Measurements from ENCODE around the gene ARL13B.
A peak's percentile ranks its signal among the peaks of the same experiment; 100 is the strongest.

Gene ARL13B

DNA sequence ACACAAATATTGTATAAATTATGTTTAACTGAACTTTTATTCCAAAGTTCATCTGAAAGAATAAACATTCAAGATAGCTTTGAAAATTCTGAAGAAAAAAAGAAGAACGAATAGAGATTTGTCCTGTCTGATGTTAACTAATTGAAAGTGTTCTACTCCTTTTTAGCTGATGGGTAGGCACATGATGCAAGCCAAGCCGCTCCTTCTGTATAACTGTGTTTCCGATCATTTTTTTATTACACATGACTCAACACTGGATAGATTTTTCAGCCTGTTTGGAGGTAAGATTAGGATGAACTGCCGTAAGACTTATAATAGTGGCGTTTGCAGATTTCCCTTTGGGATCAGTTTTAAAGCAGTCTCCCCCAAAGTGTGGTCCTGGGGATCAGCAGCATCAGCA is 101.9 kb downstream of the ARL13B start:
- Mint-ChIP-seq H3K4me1 (ENCODE audit: low read depth) (peaks cover 36% of the 10 kb centered on the region), H3K4me3 (no peak overlapping the region), H3K9me3 (no peaks in the 10 kb centered on the region), H3K36me3 (ENCODE audit: low read depth) (peaks cover 38% of the 10 kb centered on the region), H3K27me3 (ENCODE audit: low read depth) (no peaks in the 10 kb centered on the region), H3K27ac (peak overlapping the region; percentile 12)
- DNase-seq (ENCODE audit: low spot score), result no peak

DNA sequence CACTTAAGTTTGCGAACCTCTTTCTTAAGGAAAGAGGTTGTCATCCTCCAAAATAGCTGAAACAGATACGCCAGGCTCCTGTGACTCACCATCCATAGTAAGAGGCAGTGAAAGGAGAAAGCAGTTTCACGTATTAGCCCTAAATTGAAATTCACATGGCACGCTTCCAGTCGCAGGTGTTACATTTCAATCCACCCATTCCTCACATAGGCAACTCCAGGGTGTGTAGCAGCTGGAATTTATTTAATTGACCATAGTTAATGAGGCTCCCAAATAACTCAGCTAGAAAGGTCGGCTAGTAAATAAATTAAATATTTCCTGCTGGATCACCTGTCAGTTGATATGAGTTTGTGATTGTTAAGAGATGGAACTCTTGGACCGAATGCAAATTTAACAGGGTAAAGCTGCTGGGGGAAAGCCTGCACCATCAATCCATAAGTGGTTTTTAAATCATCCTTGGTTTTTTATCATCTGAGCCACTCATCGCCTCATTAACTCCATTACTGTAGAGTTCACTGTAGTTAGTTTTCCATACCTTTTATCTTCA is 102.5 kb downstream of the ARL13B start:
- Mint-ChIP-seq H3K36me3 (ENCODE audit: low read depth) (peaks cover 40% of the 10 kb centered on the region), H3K4me3 (no peak overlapping the region), H3K27ac (no peak overlapping the region), H3K27me3 (ENCODE audit: low read depth) (no peaks in the 10 kb centered on the region), H3K9me3 (no peaks in the 10 kb centered on the region), H3K4me1 (ENCODE audit: low read depth) (peaks cover 36% of the 10 kb centered on the region)
- no peak for DNase-seq (ENCODE audit: low spot score)

DNA sequence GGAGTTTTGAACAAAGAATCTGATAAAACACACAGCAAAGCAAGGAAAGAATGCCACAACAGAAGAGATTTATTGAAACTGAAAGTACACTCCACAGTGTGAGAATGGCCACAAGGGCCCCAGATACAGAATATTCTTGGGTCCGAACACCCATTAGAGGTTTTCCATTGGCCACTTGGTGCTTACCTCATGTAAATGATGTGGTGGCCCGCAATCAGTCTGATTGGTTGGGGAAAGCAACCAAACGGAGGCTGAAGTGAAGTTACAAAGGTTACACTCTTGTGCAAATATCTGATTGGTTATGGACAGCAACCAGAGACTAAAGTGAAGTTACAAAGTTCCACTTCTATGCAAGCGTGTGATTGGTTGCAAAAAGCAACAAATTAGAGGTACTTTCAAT is 103.3 kb downstream of the ARL13B start:
- H3K36me3 Mint-ChIP-seq (ENCODE audit: low read depth), result peaks cover 41% of the 10 kb centered on the region
- DNase-seq (ENCODE audit: low spot score), result no peak
- no peak overlapping the region for H3K4me3 Mint-ChIP-seq
- no peaks in the 10 kb centered on the region for H3K9me3 Mint-ChIP-seq
- H3K4me1 Mint-ChIP-seq (ENCODE audit: low read depth), result peaks cover 32% of the 10 kb centered on the region
- H3K27me3 Mint-ChIP-seq (ENCODE audit: low read depth), result no peaks in the 10 kb centered on the region
- no peak overlapping the region for H3K27ac Mint-ChIP-seq

DNA sequence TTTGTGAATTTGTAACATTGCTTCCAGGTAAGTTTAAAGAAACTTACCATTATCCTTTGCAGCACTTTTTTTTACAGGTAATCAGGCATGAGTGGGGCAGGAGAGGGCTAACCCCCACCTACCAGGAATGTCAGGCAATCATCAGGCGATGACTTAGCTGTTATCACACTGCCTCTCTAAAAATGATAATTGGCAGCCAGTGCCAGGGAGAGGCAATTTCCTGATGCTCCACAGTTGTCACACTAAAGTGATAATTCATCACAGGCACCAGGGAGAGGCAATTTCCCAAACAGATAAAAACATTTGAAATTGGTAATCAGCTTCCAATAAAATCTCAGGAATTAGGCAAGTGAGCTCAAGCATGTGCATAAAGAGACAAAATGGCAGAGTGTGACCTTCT is 109.2 kb downstream of the ARL13B start:
- Mint-ChIP-seq H3K9me3 (no peaks in the 10 kb centered on the region), H3K4me3 (no peak overlapping the region), H3K27ac (no peak overlapping the region), H3K27me3 (ENCODE audit: low read depth) (no peaks in the 10 kb centered on the region), H3K36me3 (ENCODE audit: low read depth) (peaks cover 46% of the 10 kb centered on the region), H3K4me1 (ENCODE audit: low read depth) (peaks cover 2% of the 10 kb centered on the region)
- no peak for DNase-seq (ENCODE audit: low spot score)

DNA sequence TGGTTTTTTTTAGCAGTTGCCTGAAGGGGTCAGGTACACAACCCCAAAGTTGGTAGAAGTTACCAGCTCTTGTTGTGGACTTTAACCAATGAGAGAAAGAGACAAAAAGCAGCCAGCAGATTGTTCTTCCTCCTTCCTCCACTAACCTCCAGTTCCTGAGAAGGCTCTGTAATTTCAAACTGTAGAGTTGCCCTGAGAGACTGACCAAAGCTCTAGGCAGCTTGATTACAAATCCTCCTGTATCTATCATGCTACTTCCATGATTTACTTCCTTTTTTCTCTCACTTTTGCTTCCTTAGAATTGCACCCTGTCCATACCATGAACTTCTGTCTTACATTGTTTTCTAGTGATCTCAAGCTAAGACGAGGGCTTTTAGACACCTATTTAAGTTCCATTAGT is 112.1 kb downstream of the ARL13B start:
- H3K36me3 Mint-ChIP-seq (ENCODE audit: low read depth), result peaks cover 41% of the 10 kb centered on the region
- H3K4me1 Mint-ChIP-seq (ENCODE audit: low read depth), result peaks cover 2% of the 10 kb centered on the region
- H3K9me3 Mint-ChIP-seq, result no peaks in the 10 kb centered on the region
- DNase-seq (ENCODE audit: low spot score), result no peak
- H3K27ac Mint-ChIP-seq, result no peak overlapping the region
- no peaks in the 10 kb centered on the region for H3K27me3 Mint-ChIP-seq (ENCODE audit: low read depth)
- no peak overlapping the region for H3K4me3 Mint-ChIP-seq

DNA sequence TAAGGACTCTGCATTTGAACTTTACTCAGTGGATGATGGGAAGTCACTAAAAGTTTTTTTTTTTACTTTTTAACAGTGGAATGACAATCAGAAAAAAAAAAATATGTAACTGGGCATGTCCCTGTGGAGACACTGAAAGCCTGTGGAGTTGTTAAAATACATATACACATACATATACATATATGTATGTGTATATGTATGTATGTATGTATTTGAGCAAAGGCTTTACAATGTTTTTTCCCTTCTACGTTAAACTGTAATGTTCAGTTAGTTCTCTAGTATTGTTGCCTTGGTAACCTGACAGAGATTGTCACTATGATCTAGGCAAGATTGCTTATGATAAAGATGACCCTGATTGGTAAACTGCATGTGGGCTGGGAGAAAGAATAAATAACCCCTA is 113.2 kb downstream of the ARL13B start:
- peaks cover 5% of the 10 kb centered on the region for H3K4me1 Mint-ChIP-seq (ENCODE audit: low read depth)
- no peak for DNase-seq (ENCODE audit: low spot score)
- H3K27ac Mint-ChIP-seq, result no peak overlapping the region
- H3K27me3 Mint-ChIP-seq (ENCODE audit: low read depth), result no peaks in the 10 kb centered on the region
- no peaks in the 10 kb centered on the region for H3K9me3 Mint-ChIP-seq
- H3K4me3 Mint-ChIP-seq, result no peak overlapping the region
- peaks cover 40% of the 10 kb centered on the region for H3K36me3 Mint-ChIP-seq (ENCODE audit: low read depth)

DNA sequence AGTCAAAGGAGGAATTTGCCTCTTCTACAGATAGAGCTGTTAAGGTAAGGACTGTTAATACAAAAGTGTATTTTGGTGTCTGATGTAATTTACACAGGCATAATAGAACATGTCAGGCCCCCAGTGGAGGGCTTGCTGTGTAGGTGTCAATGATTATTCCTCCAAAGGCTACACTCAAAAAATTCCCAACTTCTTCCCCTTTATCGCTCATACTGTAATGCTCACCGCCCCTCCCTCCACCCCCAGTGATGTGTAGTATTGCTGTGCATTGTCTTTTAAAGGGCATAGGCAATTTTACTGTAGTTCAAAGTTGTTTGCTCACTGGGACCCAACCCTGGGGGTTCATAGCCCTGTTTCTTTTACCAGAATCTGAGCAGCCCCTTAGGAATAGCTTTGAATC is 115.2 kb downstream of the ARL13B start:
- Mint-ChIP-seq H3K4me1 (ENCODE audit: low read depth) (peaks cover 8% of the 10 kb centered on the region), H3K9me3 (no peaks in the 10 kb centered on the region), H3K27ac (no peak overlapping the region), H3K4me3 (no peak overlapping the region), H3K27me3 (ENCODE audit: low read depth) (no peaks in the 10 kb centered on the region), H3K36me3 (ENCODE audit: low read depth) (peaks cover 43% of the 10 kb centered on the region)
- no peak for DNase-seq (ENCODE audit: low spot score)

DNA sequence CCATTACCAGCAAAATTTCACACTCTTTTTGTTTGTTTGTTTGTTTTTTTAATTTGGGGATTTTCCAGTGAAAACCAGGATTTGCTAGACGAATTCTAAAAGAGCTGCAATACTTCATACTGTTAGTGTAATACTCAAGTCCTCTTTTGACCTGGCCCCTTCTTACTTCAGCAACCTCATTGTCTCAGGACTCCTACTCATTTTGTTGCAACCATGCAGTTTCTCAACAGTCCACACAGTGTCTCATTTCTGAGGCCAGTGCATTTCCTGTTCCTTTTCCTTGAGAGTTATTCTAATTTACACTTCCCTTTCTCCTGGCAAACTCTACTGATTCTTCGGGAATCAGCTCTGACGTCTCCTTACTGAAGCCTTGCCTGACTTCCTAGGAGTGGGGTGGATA is 118.5 kb downstream of the ARL13B start:
- Mint-ChIP-seq H3K36me3 (ENCODE audit: low read depth) (peaks cover 33% of the 10 kb centered on the region), H3K27me3 (ENCODE audit: low read depth) (no peaks in the 10 kb centered on the region), H3K27ac (no peak overlapping the region), H3K4me3 (no peak overlapping the region), H3K9me3 (no peaks in the 10 kb centered on the region), H3K4me1 (ENCODE audit: low read depth) (peaks cover 6% of the 10 kb centered on the region)
- no peak for DNase-seq (ENCODE audit: low spot score)

DNA sequence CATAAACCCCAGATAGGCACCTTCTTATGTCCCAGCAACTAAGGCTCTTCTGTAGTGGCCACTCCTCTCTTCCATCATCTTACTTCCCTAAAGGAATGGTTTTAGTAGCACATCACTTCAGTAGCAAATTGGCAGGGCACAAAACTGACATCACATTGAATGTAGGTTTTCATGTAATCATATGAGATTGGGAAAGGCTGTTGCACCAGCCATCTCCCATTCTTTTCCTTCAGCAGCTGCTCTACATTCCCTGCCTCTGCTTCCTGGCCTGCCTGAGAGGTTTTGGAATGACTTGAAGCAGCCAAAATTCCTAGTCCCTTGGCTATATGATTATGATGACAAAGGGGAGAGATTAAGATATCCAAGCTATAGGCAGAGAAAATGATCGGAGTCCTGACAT is 119.4 kb downstream of the ARL13B start:
- DNase-seq (ENCODE audit: low spot score), result no peak
- no peaks in the 10 kb centered on the region for H3K27me3 Mint-ChIP-seq (ENCODE audit: low read depth)
- no peak overlapping the region for H3K27ac Mint-ChIP-seq
- peaks cover 31% of the 10 kb centered on the region for H3K36me3 Mint-ChIP-seq (ENCODE audit: low read depth)
- H3K4me3 Mint-ChIP-seq, result no peak overlapping the region
- no peaks in the 10 kb centered on the region for H3K9me3 Mint-ChIP-seq
- peaks cover 6% of the 10 kb centered on the region for H3K4me1 Mint-ChIP-seq (ENCODE audit: low read depth)

DNA sequence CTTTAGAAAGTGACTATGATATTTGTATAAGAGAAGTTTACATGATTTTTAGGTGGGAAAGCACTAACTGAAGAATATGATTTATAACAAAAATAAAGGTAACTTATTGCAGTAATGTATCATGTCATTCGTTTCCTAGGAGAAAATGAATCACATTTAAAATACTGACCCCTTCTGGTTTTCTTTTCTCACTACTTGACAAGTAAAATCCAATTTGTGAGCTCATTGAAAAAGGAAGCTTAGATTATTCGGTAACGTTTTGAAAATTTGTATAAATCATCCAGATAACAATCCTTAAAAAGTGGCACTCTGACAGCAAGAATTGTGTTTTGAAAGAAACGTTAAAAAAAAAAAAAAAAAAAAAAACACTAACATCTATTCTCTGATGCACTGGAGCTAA is 121.9 kb downstream of the ARL13B start:
- Mint-ChIP-seq H3K27ac (no peak overlapping the region), H3K9me3 (no peaks in the 10 kb centered on the region), H3K27me3 (ENCODE audit: low read depth) (no peaks in the 10 kb centered on the region), H3K4me1 (ENCODE audit: low read depth) (peaks cover 6% of the 10 kb centered on the region), H3K4me3 (no peak overlapping the region), H3K36me3 (ENCODE audit: low read depth) (peaks cover 30% of the 10 kb centered on the region)
- no peak for DNase-seq (ENCODE audit: low spot score)

Measured in T-helper 2 cell treated with Interferon-gamma antibody and Interleukin-4, amounts not matched to agents 5 μg/mL and 100 μg/mL, for 36 hours (primary cell).